Gastrocnemius medialis (tissue), 4 donors: Measurements from ENCODE around the gene APOL3.
A peak's percentile ranks its signal among the peaks of the same experiment; 100 is the strongest.

Source experiments
- POLR2A ChIP-seq, 2 donors: fragments of 450-650 bp; IDR thresholded peaks; one replicate each; pipeline ENCODE4 v1.6.1; 2017; ENCODE audit warnings: antibody characterized with exemption in 2 of 2, mild to moderate bottlenecking in 2 of 2, moderate library complexity in 2 of 2
- TF ChIP-seq, protein P1 (sequence below), 5 experiments: fragments of 450-650 bp in 3 of 5; fragments of 200-600 bp in 2 of 5; sonication (generic) in 2 of 5; IDR thresholded peaks in 4 of 5; conservative IDR thresholded peaks in 1 of 5; 1 replicate in 4 of 5; 2 replicates in 1 of 5; pipeline ENCODE4 v1.5.1; 2016 to 2019; ENCODE audit warnings: antibody characterized with exemption in 5 of 5, mild to moderate bottlenecking in 3 of 5, moderate library complexity in 3 of 5

- TF ChIP-seq, protein P1, sequence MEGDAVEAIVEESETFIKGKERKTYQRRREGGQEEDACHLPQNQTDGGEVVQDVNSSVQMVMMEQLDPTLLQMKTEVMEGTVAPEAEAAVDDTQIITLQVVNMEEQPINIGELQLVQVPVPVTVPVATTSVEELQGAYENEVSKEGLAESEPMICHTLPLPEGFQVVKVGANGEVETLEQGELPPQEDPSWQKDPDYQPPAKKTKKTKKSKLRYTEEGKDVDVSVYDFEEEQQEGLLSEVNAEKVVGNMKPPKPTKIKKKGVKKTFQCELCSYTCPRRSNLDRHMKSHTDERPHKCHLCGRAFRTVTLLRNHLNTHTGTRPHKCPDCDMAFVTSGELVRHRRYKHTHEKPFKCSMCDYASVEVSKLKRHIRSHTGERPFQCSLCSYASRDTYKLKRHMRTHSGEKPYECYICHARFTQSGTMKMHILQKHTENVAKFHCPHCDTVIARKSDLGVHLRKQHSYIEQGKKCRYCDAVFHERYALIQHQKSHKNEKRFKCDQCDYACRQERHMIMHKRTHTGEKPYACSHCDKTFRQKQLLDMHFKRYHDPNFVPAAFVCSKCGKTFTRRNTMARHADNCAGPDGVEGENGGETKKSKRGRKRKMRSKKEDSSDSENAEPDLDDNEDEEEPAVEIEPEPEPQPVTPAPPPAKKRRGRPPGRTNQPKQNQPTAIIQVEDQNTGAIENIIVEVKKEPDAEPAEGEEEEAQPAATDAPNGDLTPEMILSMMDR (IDR thresholded peaks at IDR 0.05 in 4 of 5, conservative IDR thresholded peaks at IDR 0.05 in 1 of 5): no peak
- TF ChIP-seq POLR2A (IDR thresholded peaks at IDR 0.05): peak; percentile 51 to 80
These were observed at the start of gene APOL3 for GRCh38 chr22:36160499-36160942.
